ENCODE data around the gene PSMG4. TPM values are rescaled to one million over a fixed set of nuclear protein-coding genes. Genes with fewer than 3 reads are reported as not detected.

Gene PSMG4
- total RNA-seq, 1 experiment from 2014 or later: 29.3 TPM

DNA sequence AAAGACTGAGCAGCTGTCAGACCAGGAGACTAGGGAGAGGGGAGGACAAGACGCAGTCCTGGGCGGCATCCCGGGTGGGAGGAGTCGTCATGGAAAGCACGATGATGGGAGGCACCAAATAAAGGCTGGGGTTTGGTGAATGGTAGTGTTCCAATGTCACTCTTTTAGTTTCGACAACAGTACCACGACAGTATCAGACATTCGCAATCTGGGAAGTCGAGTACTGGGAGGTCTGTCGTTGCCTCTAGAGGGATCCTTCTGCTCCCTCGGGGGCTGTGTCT lies 32.1 kb downstream of the PSMG4 start:
- no peak overlapping the region for H3K9ac ChIP-seq (ENCODE audit: extremely low read depth, insufficient read length, low read length)
- no peak overlapping the region for H2BK15ac ChIP-seq (ENCODE audit: low read depth, low read length)
- H4K20me1 ChIP-seq (ENCODE audit: control insufficient read depth, insufficient read depth, insufficient read length): no peaks in the 10 kb centered on the region
- H3K23me2 ChIP-seq (ENCODE audit: insufficient read length, low read depth, low read length, poor library complexity, severe bottlenecking): no peaks in the 10 kb centered on the region
- Mint-ChIP-seq H3K36me3 (ENCODE audit: insufficient read depth in 1 of 3, low read depth in 3 of 3) (peaks cover 15 to 40% (median 19%) of the 10 kb centered on the region in 3 experiments), H3K4me3 (no peak overlapping the region), H3K9me3 (no peaks in the 10 kb centered on the region), H3K27ac (no peak overlapping the region), H3K4me1 (peaks cover 14 to 16% of the 10 kb centered on the region in 2 experiments), H3K27me3 (ENCODE audit: low read depth) (no peaks in the 10 kb centered on the region)
- no peak overlapping the region for H3K23ac ChIP-seq (ENCODE audit: insufficient read length, low read depth, low read length)
- no peak overlapping the region for H2AK5ac ChIP-seq (ENCODE audit: insufficient read length, low read length)
- no peaks in the 10 kb centered on the region for H3K4me1 ChIP-seq (ENCODE audit: insufficient read depth, low read length)
- H3K14ac ChIP-seq (ENCODE audit: insufficient read depth, low read length): no peak overlapping the region
- H4K8ac ChIP-seq (replicated peaks; ENCODE audit: insufficient read length, low read depth, low read length): no peak overlapping the region
- TF ChIP-seq, protein P1, sequence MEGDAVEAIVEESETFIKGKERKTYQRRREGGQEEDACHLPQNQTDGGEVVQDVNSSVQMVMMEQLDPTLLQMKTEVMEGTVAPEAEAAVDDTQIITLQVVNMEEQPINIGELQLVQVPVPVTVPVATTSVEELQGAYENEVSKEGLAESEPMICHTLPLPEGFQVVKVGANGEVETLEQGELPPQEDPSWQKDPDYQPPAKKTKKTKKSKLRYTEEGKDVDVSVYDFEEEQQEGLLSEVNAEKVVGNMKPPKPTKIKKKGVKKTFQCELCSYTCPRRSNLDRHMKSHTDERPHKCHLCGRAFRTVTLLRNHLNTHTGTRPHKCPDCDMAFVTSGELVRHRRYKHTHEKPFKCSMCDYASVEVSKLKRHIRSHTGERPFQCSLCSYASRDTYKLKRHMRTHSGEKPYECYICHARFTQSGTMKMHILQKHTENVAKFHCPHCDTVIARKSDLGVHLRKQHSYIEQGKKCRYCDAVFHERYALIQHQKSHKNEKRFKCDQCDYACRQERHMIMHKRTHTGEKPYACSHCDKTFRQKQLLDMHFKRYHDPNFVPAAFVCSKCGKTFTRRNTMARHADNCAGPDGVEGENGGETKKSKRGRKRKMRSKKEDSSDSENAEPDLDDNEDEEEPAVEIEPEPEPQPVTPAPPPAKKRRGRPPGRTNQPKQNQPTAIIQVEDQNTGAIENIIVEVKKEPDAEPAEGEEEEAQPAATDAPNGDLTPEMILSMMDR (conservative IDR thresholded peaks at IDR 0.05): no peak
- no peak overlapping the region for H3K4ac ChIP-seq (ENCODE audit: low read depth, low read length)
- H2BK5ac ChIP-seq (ENCODE audit: insufficient read length, low read length): no peak overlapping the region
- DNase-seq: no peak
- H3T11ph ChIP-seq (ENCODE audit: low read length): no peak overlapping the region
- no peaks in the 10 kb centered on the region for H3K79me2 ChIP-seq (ENCODE audit: insufficient read depth, low read length)
- H2BK120ac ChIP-seq (ENCODE audit: low read depth, low read length, poor library complexity, severe bottlenecking): no peak overlapping the region
- H3K18ac ChIP-seq (ENCODE audit: insufficient read length, low read depth, low read length): no peak overlapping the region
- H3K9me3 ChIP-seq (ENCODE audit: control insufficient read depth, low read depth, low read length): no peaks in the 10 kb centered on the region
- no peak overlapping the region for H2AFZ ChIP-seq (ENCODE audit: low read length)
- H2BK20ac ChIP-seq (ENCODE audit: low read depth, low read length, poor library complexity, severe bottlenecking): no peak overlapping the region
- no peak overlapping the region for H2BK12ac ChIP-seq (ENCODE audit: insufficient read length, low read depth, low read length)
- no peak overlapping the region for H4K91ac ChIP-seq (ENCODE audit: insufficient read length, low read depth, low read length)
- H3K4me2 ChIP-seq (ENCODE audit: insufficient read depth, insufficient read length, low read length): no peak overlapping the region
- H3K27me3 ChIP-seq (ENCODE audit: insufficient read depth, low read length): no peaks in the 10 kb centered on the region
- no peak overlapping the region for H3K56ac ChIP-seq (ENCODE audit: insufficient read length, low read depth, low read length)
- H3K27ac ChIP-seq (ENCODE audit: insufficient read length, low read depth, low read length): no peak overlapping the region
- no CpG with 5 or more reads among the region's 11 CpGs for WGBS (ENCODE audit: extremely low coverage, insufficient read length, low lambda C conversion rate)
- no peaks in the 10 kb centered on the region for H3K79me1 ChIP-seq (ENCODE audit: insufficient read depth, low read depth, low read length, poor library complexity, severe bottlenecking)
- H4K5ac ChIP-seq (ENCODE audit: insufficient read length, low read depth, low read length): no peak overlapping the region
